CD14-positive monocyte (primary cell): ENCODE measurements around the gene ZC3H10. TPM values are rescaled to one million over a fixed set of nuclear protein-coding genes. Genes with fewer than 3 reads are reported as not detected.

Source experiments
- DNase-seq, 3 donors: peaks; one replicate each; pipeline ENCODE4 v3.0.0-alpha.2; 2011 to 2022
- H2AFZ ChIP-seq: 2 replicates; pipeline ENCODE4 v1.6.0; 2012; ENCODE audit warnings: mild to moderate bottlenecking, low read depth, low read length, inconsistent platforms; ENCODE audit not compliant: insufficient read depth, poor library complexity, severe bottlenecking
- H3K27ac ChIP-seq, 2 donors: 1 replicate in 1 of 2; 2 replicates in 1 of 2; pipeline ENCODE4 v1.5.1; 2012 to 2013; ENCODE audit warnings: low read length in 2 of 2, control low read depth in 1 of 2, inconsistent platforms in 1 of 2, low read depth in 1 of 2, mild to moderate bottlenecking in 1 of 2
- H3K27me3 ChIP-seq, 2 donors: one replicate each; pipeline versions ENCODE4 v1.6.0 to v1.6.1; 2011 to 2013; ENCODE audit warnings: low read length in 2 of 2; ENCODE audit not compliant: control insufficient read depth in 2 of 2, insufficient read depth in 2 of 2
- H3K36me3 ChIP-seq, 2 donors: replicated peaks in 1 of 2; 1 replicate in 1 of 2; 2 replicates in 1 of 2; pipeline versions ENCODE4 v1.5.1 to v1.6.1; 2012 to 2013; ENCODE audit warnings: low read length in 2 of 2, control low read depth in 1 of 2, inconsistent platforms in 1 of 2, mild to moderate bottlenecking in 1 of 2; ENCODE audit not compliant: insufficient read depth in 2 of 2, control insufficient read depth in 1 of 2
- H3K4me1 ChIP-seq, 2 donors: 1 replicate in 1 of 2; 2 replicates in 1 of 2; pipeline versions ENCODE4 v1.5.1 to v1.6.1; 2012 to 2013; ENCODE audit warnings: low read length in 2 of 2, control low read depth in 1 of 2, inconsistent platforms in 1 of 2, mild to moderate bottlenecking in 1 of 2, moderate library complexity in 1 of 2; ENCODE audit not compliant: insufficient read depth in 2 of 2, control insufficient read depth in 1 of 2
- H3K4me2 ChIP-seq: replicated peaks from 2 replicates; pipeline ENCODE3; 2012; ENCODE audit warnings: low read length, moderate library complexity, mild to moderate bottlenecking; ENCODE audit not compliant: poor library complexity, severe bottlenecking; ENCODE audit errors: extremely low read depth
- H3K4me3 ChIP-seq, 3 experiments: fragments of 200-600 bp in 1 of 3; sonication (generic) in 1 of 3; replicated peaks in 1 of 3; 1 replicate in 2 of 3; 2 replicates in 1 of 3; pipeline ENCODE4 v1.5.1; 2011 to 2013; ENCODE audit warnings: low read length in 3 of 3, mild to moderate bottlenecking in 3 of 3, control low read depth in 2 of 3, low read depth in 2 of 3, inconsistent platforms in 1 of 3, moderate library complexity in 1 of 3
- H3K79me2 ChIP-seq: 2 replicates; pipeline ENCODE4 v1.6.0; 2012; ENCODE audit warnings: mild to moderate bottlenecking, control low read depth, inconsistent platforms, low read length, moderate library complexity; ENCODE audit not compliant: insufficient read depth
- H3K9ac ChIP-seq: 2 replicates; pipeline ENCODE4 v1.6.0; 2017; ENCODE audit warnings: low read length, mild to moderate bottlenecking; ENCODE audit not compliant: insufficient read depth, poor library complexity, severe bottlenecking
- H3K9me3 ChIP-seq, 2 donors: replicated peaks in 1 of 2; 1 replicate in 1 of 2; 2 replicates in 1 of 2; pipeline versions ENCODE4 v1.5.1 to v1.6.1; 2012 to 2013; ENCODE audit warnings: low read length in 2 of 2, control low read depth in 1 of 2; ENCODE audit not compliant: control insufficient read depth in 1 of 2, insufficient read depth in 1 of 2
- H4K20me1 ChIP-seq: 2 replicates; pipeline ENCODE4 v1.6.0; 2012; ENCODE audit warnings: mild to moderate bottlenecking, low read length, control low read depth, moderate library complexity; ENCODE audit not compliant: insufficient read depth
- H3K27ac Mint-ChIP-seq, 7 donors: one replicate each; pipeline ENCODE4 v1.8.0; 2020; ENCODE audit warnings: mild to moderate bottlenecking in 7 of 7, mixed read lengths in 7 of 7, moderate library complexity in 6 of 7, inconsistent platforms in 2 of 7
- H3K27me3 Mint-ChIP-seq, 3 donors: one replicate each; pipeline ENCODE4 v1.8.0; 2021 to 2022; ENCODE audit warnings: low read depth in 3 of 3, mild to moderate bottlenecking in 3 of 3, mixed read lengths in 3 of 3, moderate library complexity in 3 of 3, inconsistent platforms in 1 of 3
- H3K36me3 Mint-ChIP-seq, 2 donors: one replicate each; pipeline ENCODE4 v1.8.0; 2020; ENCODE audit warnings: mixed read lengths in 2 of 2, inconsistent platforms in 1 of 2, mild to moderate bottlenecking in 1 of 2
- H3K4me1 Mint-ChIP-seq: one replicate; pipeline ENCODE4 v1.8.0; 2020; ENCODE audit warnings: mild to moderate bottlenecking, mixed read lengths
- H3K4me3 Mint-ChIP-seq, 2 donors: one replicate each; pipeline ENCODE4 v1.8.0; 2020; ENCODE audit warnings: mild to moderate bottlenecking in 2 of 2, mixed read lengths in 2 of 2, moderate library complexity in 1 of 2
- H3K9me3 Mint-ChIP-seq, 7 donors: one replicate each; pipeline ENCODE4 v1.8.0; 2020 to 2022; ENCODE audit warnings: mixed read lengths in 7 of 7, mild to moderate bottlenecking in 6 of 7, moderate library complexity in 6 of 7, inconsistent platforms in 2 of 7
- CTCF ChIP-seq: fragments of 200-600 bp; IDR thresholded peaks from one replicate; pipeline ENCODE4 v1.8.0; 2022; ENCODE audit warnings: antibody characterized with exemption, mild to moderate bottlenecking
- WGBS: methylation state at CpG from one replicate; pipeline ENCODE4 v1.1.5; 2013; ENCODE audit warnings: missing lambda C conversion rate; ENCODE audit not compliant: insufficient coverage; 5-methylcytosine and 5-hydroxymethylcytosine counted together
- intact Hi-C, 2 donors: fragments of 100-400 bp; cut with micrococcal nuclease; formaldehyde crosslinking; loops; one replicate each; pipeline versions ENCODE4 v1.15.0 to v1.15.1; 2023
- polyA plus RNA-seq, 3 donors: library from polyadenylated mRNA; depleted of rRNA in 1 of 3; unstranded in 2 of 3; stranded (reverse) in 1 of 3; fragments of 300-500 nt in 2 of 3; fragments of >200 nt in 1 of 3; fragmentation: Illumina TruSeq in 2 of 3; gene quantifications; 1 replicate in 2 of 3; 2 replicates in 1 of 3; pipeline ENCODE4 v1.2.3, GENCODE V29; 2012 to 2021

Gene ZC3H10
- polyA plus RNA-seq, 3 donors = 1.7 to 3.1 (median 1.8) TPM

GRCh38 chr12:56110571-56110970 is 7.5 kb upstream of the ZC3H10 start:
- H3K9me3 Mint-ChIP-seq = no peaks in the 10 kb centered on the region
- Histone ChIP-seq H3K9ac (no peak overlapping the region), H3K27me3 (no peaks in the 10 kb centered on the region), H3K27ac (no peak overlapping the region), H3K9me3 (no peaks in the 10 kb centered on the region), H4K20me1 (peaks cover 7% of the 10 kb centered on the region), H3K79me2 (peaks cover 23% of the 10 kb centered on the region), H3K4me1 (peaks cover 8 to 11% of the 10 kb centered on the region in 2 donors), H2AFZ (no peak overlapping the region), H3K4me3 (no peak overlapping the region), H3K4me2 (no peak overlapping the region), H3K36me3 (peaks cover 65 to 73% of the 10 kb centered on the region in 2 donors)
- no peaks in the 10 kb centered on the region for H3K27me3 Mint-ChIP-seq
- no peak overlapping the region for H3K4me3 Mint-ChIP-seq
- no peak for DNase-seq
- no peak overlapping the region for H3K27ac Mint-ChIP-seq
- intact Hi-C loops = loop anchor here in 1 of 2 donors (10.0 kb wide), 2 partner anchors 136 to 286 kb away; partner anchors contain the start of genes DNAJC14 and RAB5B
- peaks cover 10% of the 10 kb centered on the region for H3K4me1 Mint-ChIP-seq
- no peak for TF ChIP-seq CTCF
- H3K36me3 Mint-ChIP-seq = peaks cover 67 to 75% of the 10 kb centered on the region in 2 donors
- WGBS = 100% methylated on average over 2 of the region's 5 CpGs

GRCh38 chr12:56114084-56114483 is 4.0 kb upstream of the ZC3H10 start:
- intact Hi-C loops = loop anchor here in 1 of 2 donors (10.0 kb wide), 2 partner anchors 139 to 289 kb away; partner anchors contain the start of genes DNAJC14 and RAB5B
- Mint-ChIP-seq H3K27me3 (no peaks in the 10 kb centered on the region), H3K36me3 (peaks cover 50 to 53% of the 10 kb centered on the region in 2 donors), H3K4me3 (no peak overlapping the region), H3K9me3 (no peaks in the 10 kb centered on the region), H3K27ac (no peak overlapping the region), H3K4me1 (peaks cover 21% of the 10 kb centered on the region)
- Histone ChIP-seq H3K9ac (no peak overlapping the region), H4K20me1 (no peaks in the 10 kb centered on the region), H3K4me2 (no peak overlapping the region), H3K27ac (no peak overlapping the region), H3K4me1 (peaks cover 22 to 24% of the 10 kb centered on the region in 2 donors), H3K36me3 (peaks cover 44 to 46% of the 10 kb centered on the region in 2 donors), H3K4me3 (no peak overlapping the region), H3K79me2 (peaks cover 23% of the 10 kb centered on the region), H3K27me3 (no peaks in the 10 kb centered on the region), H3K9me3 (no peaks in the 10 kb centered on the region), H2AFZ (no peak overlapping the region)
- DNase-seq = no peak
- no CpG with 5 or more reads among the region's 1 CpG for WGBS
- TF ChIP-seq CTCF = no peak
